Dermis blood vessel endothelial cell (primary cell): ENCODE results near the gene PLPP7. TPM values are rescaled to one million over a fixed set of nuclear protein-coding genes. Genes with fewer than 3 reads are reported as not detected.
"Not testable (repeated sequence)": the region's sequence is repeated elsewhere in the genome, so short reads cannot be mapped to it uniquely, and the experiment has no call there.

Experiments
- DNase-seq: peaks from one replicate; pipeline ENCODE4 v3.0.0; 2010
- total RNA-seq: library from RNA; depleted of rRNA; stranded (reverse); fragments of >200 nt; gene quantifications from 2 replicates; pipeline ENCODE4 v1.2.3, GENCODE V29; 2014

The PLPP7 gene
- total RNA-seq, 1 donor from 2014 or later = 6.0 TPM

DNA sequence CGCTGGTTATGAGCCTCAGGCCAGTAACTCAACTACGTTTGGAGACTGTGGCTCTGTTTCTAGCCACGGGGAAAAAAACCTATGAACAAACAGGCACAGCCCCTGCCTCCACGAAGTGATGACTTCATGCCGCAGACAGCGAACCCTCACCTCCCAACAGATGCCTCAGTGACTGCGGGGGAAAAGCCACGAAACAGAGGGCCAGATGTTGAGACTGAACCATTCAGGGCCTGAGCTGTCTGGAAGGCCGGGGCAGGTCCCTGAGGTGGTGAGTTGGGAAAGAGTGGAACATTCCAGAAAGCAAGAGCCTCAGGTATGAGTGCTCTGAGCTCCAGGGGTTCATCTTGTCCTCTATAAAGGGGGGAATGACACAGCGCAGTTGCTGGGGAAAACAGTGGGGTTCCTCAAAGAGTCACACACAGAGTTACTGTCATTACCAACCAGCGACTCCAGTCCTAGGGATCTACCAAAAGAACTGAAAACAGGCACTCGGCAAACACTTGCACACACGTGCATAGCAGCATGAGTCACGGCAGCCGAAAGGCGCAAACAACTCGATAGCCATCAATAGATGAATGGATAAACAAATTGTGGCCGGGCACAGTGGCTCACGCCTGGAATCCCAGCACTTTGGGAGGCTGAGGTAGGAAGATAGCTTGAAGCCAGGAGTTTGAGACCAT, 15.3 kb downstream of the PLPP7 start:
- no peak for DNase-seq

DNA sequence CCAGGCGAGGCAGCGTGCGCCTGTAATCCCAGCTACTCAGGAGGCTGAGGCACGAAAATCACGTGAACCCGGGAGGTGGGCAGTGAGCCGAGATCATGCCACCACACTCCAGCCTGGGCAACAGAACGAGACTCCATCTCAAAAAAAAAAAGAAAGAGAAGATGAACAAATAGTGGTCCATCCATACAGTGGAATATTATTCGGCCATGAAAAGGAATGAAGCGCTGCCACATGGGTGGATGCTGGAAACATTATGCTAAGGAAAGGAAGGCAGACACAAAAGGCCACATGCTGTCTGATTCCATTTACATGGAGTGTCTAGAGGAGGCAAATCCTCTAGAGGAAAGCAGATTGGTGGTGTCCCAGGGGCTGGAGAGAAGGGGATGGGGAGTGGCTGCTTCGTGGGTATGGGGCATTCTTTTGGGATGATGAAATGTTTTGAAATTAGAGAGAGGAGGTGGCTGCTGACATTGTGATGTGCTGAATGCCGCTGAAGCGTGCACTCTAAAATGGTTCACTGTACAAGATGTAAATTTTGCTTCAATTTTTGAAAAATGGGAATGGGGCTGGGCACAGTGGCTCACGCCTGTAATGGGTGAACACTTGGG, 17.0 kb downstream of the PLPP7 start:
- no peak for DNase-seq

DNA sequence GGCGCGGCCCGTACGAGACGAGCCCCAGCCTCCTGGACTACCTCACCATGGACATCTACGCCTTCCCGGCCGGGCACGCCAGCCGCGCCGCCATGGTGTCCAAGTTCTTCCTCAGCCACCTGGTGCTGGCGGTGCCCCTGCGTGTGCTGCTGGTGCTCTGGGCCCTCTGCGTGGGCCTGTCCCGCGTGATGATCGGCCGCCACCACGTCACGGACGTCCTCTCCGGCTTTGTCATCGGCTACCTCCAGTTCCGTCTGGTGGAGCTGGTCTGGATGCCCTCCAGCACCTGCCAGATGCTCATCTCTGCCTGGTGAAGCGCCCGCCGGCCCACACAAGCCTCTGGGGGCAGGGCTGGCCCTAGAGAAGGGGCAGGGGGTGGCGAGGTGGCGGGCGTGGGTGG, 18.5 kb downstream of the PLPP7 start:
- DNase-seq = no peak

DNA sequence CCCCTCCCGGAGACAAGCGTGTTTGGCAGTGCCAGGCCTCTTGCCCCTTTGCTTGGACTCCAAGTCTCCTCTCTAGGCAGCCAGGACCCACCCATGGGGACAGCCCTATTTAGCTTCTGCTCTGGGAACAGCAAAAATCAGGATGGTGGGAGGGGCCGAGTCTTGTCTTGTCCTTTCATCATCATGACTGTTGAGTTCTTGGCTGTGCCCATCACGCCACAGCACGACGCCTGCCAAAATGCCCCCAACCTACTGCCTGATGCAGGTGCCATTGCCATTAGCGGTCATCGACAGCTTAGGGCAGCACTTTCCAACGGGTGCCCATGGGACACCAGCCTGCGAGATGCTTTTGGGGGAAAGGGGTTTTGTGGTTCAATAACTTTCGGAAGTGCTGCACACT, 18.9 kb downstream of the PLPP7 start:
- no peak for DNase-seq

DNA sequence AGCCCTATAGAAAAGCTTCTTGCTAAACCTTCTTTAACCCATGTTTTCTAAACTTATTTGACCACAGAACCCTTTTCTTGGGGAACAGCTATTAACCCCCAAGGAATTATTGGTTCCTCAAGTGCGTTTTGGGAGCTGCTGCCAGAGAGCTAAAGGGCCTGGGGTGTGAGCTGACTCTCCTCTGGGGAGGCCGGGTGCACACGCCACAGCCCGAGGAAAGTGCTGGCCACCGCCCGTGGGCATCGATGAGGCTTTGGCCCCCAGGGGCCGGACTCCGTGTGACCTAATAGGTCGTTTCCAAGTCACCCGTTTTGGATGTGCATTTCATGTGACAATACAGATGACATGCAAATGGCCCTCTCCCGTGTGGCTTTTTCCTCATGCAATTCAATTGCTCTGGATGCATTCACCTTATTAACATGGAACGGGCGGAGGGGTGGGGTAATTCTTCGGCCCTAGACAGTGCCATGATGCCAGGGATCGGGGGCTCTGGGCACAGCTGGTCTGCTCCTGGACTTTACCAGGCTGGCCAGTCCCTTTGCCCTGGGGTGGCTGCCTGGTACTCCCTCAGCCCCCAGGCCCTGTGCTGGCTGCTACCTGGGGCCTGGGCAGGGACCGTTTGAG, 19.5 kb downstream of the PLPP7 start:
- no peak for DNase-seq

DNA sequence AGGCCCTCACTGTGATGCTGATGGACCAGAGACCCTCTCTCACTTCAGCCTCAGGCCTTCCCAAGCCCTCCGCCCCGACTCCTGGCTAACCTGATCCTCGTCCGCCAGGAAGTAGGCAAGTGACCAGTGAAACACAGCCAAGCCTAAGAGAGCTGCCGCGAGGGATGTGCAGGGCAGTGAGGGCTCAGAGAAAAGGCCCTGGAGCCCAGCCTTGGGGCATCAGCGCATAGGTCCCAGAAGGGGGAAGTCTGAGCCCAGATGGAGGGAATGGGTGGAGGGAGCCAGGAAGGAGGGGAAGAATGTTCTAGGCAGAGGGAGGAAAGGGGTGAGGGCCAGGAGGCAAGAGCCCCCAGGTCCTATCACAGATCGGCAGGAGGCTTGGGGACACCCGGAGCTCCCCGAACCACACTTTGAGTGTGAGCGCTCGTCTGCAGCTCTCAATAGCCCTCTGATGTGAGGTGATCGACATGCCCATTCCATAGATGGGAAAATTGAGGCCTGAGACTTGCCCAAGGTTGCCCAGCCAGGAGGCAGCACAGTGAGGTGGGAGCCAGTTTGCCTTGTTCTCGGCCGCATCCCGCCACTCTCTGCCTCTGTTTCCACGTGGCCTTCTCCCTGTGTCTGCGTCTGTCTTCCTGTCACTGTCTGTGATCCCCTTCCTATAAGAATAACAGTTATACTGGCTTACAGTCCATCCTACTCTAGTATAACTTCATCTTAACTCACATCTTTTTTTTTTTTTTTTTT, 20.2 kb downstream of the PLPP7 start:
- no peak for DNase-seq

DNA sequence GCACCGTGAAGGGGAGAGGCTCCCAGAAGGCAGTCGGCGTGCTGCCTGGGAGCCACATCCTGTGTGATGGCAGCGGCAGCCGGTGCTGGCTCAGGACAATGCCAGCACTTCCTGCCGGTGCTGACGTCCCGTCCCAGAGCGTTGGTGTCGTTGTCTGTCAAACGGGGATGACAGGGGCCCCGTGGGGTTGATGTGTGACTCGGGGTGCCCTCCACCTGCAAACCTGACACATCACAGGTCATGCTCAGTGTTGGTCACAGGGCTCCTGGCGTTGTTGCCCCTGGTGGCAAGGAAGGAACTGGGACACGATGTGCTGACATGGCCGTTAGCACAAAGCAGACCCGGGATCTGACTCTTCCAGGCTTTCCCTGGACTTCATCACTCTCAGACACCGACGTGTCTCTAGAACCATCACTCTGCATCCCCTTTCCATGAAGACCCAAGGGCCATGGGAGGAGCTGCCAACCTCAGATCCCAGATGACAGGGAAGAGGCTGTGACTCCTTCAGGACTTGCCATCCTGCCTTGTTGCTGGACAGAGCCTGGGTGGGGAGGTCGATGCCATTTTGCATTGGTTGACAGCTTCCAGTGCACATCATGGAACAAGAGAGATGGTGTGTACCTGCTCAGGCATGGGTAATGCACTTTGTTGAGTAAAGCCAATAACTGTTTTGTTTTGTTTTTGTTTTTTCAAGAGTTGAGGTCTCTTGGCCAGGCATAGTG, 21.5 kb downstream of the PLPP7 start:
- DNase-seq = peak; percentile 27

DNA sequence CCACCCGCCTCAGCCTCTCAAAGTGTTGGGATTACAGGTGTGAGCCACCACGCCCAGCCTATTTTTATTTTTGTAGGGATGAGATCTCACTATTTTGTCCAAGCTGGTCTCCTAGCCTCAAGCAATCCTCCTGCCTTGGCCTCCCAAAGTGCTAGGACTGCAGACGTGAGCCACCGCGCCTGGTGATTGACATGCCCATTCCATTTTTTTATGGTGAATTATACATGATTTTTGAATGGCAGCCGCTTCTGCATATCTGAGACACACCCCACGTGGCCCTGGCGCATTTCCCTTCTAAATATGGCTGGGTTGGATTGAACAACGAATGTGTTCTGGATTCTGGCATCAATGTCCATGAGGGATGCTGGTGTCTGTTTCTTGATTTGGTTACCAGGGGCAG, 22.7 kb downstream of the PLPP7 start:
- no peak for DNase-seq

DNA sequence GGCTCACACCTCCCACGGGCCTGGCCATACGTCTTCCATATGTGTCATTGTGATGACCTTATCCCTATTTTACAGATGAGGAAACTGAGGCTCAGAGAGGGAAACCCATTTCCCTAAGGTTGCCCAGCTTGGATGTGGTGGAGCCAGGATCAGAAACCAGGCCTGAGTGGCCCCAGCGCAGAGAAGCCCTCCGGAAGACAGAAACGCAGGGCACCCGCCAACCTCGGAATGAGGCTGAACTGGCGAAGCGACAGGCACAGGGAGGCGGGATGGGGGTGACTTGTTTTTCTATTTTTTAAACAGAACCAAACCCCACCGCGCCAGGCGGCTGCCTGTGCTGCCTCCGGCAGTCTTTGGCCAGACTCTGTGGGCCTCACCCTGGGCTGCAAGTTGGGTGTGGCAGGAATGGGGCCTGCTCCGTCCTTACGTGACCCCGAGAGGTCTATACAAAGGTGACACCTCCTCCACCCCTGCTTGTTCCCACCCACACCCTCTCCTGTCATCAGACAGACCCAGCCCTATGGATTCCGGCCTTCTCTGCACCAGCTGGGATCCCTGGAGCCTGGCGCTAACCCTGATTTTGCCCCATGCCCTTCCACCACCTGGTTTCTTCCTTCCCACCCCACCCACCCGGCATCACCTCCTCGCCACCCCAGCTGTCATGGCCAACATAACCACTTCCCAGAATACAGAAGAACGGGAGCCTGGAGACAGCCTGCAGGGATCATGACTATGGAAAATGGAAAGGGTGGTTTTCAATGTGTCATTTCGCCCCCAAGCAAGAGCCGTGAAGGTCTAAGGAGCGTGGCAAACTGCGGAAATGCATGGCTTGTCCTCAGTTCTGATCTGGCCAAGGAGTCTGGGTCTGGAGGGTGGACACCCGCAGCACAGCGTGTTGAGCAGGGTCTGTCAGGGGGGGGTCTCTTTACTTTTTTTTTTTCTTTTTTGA, 23.6 kb downstream of the PLPP7 start:
- DNase-seq = no peak

DNA sequence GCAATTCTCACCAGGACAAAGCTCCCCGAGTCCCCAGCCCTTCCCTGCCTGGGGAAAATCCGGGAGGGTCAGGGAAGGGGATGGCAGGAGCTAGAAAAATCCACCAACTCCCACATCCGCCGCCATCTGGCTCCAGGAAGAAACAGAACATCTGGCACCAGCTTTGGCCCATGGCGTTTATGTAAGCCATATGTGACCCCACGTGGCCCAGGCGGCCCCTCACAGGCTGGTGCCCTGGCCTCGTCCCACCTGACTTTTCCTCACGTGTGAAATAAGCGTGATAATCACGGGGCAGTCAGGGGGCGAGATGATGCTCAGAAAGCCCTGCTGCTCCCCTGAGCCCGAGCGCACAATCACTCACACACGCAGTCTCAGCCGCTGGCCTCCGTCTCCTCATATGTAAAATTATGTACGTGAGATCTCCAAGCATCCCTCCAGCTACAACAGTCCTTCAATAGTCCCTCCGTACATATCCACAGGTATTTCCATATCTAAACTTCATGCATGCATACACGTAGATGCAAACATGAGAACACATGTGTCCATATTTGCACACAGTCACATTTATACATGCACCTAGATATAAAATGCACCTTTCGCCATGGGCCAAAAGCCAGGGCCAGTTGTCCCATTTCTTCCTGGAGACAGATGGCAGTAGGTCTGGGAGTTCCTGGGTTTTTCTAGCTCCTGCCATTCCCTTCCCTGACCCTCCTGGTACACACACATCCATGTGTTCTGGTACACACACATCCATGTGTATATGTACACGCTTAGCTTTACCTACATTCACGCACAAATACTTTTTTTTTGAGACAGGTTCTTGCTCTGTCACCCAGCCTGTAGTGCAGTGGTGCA, 28.9 kb downstream of the PLPP7 start:
- no peak for DNase-seq

DNA sequence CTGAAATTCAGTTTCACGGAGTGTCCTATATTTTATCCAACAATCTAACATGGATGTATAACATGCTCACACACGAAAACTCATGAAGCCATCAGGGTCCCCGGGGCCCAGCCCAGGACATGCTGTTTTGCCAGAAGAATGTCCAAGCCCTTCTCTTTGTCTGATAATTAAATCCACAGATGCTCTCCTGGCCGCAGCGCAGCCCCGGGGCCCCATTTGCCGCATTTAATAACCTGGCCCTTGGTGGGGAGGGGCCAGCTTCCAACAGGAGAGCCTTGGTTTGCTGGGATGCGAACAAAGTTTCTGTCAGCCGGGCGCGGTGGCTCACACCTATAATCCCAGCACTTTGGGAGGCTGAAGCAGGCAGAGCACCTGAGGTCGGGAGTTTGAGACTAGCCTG, 30.0 kb downstream of the PLPP7 start:
- no peak for DNase-seq

DNA sequence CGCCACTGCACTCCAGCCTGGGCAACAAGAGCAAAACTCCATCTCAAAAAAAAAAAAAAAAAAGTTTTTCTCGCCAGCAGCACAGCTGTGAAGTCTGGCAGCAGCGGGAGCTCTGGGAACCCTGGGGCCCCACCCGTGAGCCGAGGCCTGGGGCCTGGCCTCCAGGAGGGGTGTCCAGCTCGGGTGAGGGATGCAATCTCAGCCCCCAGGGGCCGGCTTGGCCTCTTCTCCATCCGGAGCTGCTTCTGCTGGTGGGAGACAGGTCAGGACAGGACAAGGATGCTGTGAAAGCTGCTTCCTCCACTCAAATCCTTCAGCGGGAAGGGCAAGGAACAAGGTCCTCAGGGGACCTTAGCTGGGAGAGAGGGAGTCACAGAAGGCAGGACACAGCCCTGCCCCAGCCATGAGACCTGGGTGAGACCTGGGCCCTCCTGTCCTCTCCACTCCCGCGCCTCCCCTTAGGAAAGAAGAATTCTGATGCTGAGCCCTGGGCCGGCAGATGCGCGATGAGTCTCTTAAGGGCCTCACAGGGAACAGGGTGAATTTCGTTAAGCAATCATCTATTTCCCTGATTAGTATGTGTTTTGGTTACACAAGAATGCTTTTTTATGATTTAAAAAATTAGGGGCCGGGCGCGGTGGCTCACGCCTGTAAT, 30.6 kb downstream of the PLPP7 start:
- no peak for DNase-seq

DNA sequence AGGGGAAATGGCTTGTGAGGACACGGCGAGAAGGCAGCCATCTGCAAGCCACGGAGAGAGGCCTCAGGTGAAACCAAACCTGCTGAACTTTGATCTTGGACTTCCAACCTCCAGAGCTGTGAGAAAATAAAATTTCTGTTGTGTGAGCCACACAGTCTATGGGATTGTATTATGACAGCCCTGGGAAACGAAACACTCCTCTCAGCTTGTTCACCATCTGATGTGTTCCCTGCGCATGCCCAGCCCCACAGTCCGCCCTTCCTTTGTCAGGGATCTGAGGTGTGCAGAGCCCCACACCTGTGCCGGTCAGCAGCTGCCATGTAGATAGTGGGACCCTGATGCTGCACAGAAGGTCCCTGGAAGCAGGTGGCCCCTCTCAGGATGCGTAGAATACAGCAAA, 34.1 kb downstream of the PLPP7 start:
- no peak for DNase-seq

DNA sequence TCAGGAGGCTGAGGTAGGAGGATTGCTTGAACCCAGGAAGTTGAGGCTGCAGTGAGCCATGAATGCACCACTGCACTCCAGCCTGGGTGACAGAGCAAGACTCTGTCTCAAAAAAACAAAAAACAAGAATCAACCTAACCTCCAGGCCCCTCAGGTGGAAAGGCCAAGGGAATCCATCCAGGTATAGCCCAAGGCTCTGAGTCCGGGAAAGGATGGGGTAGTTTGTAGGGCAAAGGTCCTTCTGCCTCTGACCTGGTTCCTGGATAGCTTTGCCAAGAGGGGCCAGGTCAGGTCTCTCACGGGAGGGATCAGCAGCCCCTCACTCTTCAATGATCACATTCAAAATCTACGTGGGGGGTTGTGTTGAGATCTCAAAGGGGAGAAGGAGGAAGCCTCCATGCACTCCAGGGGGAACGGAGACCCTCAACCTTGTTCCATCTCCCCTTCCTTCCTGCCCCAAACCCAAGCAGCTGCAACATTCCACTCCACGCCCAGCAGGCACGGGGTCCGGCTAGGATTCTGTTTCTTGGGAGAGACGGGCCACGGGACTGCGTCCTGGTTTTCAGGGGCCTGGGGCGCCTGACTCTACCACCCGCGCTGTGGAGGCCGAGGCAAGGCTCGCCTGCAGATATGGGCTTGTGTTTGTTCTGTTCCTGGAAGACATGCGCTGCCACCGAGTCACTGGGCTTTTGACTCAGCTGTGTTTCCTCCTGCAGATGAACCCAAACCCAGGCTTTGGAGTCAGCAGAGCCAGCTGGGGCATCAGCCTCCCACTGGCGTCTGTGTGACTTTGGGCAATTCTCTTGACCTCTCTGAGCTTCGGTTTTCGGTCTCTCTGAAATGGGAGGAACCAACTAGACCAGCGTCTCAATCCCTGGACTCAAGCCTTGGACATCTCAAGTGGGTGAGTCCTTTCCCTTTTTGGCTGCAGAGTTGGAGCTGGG, 35.5 kb downstream of the PLPP7 start:
- no peak for DNase-seq

DNA sequence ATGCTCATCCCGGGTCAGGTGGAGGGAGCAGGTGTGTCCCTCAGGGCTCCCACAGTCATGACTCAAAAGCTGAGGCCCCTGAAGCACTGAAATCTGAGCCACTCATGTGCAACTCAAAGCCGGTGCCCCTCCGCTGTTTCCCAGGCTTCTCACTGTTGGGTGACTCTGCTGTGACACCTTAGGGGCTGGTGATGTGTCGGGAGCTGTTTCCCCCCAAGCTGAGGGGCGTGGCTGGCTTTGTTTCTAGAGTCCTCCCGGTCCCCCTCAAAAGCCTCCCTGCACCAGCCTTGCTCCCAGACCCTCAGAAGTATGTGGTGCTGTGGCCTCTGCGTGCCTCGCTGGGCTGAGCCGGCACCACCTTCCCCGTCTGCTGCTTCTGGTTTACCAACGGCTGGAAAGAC, 39.7 kb downstream of the PLPP7 start:
- no peak for DNase-seq

DNA sequence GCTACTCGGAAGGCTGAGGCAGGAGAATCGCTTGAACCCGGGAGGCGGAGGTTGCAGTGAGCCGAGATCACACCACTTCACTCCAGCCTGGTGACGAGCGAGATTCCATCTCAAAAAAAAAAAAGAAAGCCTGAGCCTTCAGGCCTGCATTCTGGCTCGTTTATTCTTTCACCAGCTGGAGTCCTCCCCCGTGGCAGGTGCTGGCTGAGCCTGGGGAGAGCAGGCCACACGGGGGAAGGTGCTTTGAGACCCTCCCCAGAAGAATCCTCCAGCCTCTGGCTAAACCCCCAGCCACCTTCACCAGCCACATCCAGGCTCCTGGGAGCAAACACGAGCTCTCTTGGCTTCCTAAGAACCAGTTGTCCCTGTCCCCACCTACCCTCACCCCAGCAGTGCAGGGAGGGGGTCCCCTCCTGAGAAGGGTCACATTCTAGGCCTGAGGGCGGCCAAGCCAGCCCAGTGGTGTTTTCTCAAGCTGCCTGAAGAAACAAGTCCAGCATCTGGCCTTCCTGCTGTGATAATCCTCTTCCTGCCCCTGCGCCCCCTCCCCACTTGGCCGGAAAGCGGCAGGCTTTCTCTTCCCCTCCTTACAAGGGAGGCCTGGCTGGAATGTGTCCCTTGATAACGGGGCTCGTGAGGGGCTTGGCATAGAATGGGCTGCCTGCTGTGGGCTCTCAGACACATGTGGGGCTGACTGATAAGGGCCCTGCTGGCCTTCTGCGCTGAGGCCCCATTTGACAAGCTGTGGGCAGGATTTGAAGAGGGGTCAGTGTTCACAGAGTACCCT, 41.5 kb downstream of the PLPP7 start:
- DNase-seq = peak; percentile 81

DNA sequence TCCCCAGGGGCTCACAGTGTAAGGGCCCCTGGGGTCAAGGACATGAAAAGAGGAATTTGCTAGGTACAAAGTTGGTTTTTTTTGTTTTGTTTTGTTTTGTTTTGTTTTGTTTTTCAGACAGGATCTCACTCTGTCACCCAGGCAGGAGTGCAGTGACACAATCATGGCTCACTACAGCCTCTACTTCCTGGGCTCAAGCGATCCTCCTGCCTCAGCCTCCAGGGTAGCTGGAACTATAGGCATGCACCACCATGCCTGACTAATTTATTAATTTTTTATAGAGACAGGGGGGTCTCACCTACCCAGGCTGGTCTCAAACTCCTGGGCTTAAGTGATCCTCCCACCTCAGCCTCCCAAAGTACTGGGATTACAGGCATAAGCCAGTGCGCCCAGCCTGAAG, 42.5 kb downstream of the PLPP7 start:
- DNase-seq = not testable (repeated sequence)
